Lower leg skin (tissue), 3 donors: ENCODE results near the gene CEP104.

Experiments used
- POLR2A ChIP-seq, 2 donors: fragments of 450-650 bp; IDR thresholded peaks; one replicate each; pipeline ENCODE4 v1.6.1; 2016 to 2017; ENCODE audit warnings: antibody characterized with exemption in 2 of 2, mild to moderate bottlenecking in 1 of 2, moderate library complexity in 1 of 2
- TF ChIP-seq, protein P1 (sequence below), 3 donors: fragments of 450-650 bp; IDR thresholded peaks; one replicate each; pipeline ENCODE4 v1.5.1; 2016; ENCODE audit warnings: antibody characterized with exemption in 3 of 3, mild to moderate bottlenecking in 3 of 3, moderate library complexity in 2 of 3

DNA sequence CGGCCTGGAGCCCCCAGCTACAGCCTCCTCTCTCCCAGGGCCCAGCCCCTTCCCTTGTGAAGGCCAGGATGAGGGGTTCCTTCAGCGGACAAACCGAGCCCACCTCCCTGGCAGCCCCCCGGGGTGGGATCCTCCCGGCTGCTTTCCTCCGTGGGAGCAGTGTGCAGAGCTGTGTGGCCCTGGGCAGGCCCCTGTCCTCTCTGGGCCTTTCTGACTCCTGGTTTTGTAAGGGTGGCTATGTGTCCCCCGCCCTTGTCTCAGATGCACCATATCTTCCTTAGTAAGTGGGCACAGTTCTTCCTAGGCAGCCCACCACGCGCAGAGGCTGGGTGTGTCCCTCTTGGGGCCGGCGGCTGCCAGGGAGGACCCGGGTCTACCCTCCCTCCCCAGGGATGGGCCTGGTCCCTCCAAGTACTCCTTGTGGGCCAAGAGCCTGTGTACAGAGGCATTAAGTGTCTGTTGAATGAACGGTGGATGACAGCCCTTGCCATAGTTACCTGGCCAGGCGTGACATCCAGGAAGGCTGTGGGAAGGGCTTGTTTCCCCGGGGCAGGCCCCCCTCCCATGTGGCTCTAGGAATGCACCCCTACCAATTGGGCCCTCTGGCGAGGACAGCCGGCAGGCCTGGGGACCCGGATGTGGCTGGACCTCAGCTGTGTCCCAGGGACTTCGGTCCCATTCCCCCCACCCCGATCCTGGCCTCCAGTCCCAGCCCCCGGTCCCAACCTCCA lies 80.6 kb downstream of the CEP104 start:
- TF ChIP-seq, protein P1, sequence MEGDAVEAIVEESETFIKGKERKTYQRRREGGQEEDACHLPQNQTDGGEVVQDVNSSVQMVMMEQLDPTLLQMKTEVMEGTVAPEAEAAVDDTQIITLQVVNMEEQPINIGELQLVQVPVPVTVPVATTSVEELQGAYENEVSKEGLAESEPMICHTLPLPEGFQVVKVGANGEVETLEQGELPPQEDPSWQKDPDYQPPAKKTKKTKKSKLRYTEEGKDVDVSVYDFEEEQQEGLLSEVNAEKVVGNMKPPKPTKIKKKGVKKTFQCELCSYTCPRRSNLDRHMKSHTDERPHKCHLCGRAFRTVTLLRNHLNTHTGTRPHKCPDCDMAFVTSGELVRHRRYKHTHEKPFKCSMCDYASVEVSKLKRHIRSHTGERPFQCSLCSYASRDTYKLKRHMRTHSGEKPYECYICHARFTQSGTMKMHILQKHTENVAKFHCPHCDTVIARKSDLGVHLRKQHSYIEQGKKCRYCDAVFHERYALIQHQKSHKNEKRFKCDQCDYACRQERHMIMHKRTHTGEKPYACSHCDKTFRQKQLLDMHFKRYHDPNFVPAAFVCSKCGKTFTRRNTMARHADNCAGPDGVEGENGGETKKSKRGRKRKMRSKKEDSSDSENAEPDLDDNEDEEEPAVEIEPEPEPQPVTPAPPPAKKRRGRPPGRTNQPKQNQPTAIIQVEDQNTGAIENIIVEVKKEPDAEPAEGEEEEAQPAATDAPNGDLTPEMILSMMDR (IDR thresholded peaks at IDR 0.05), result no peak
- no peak for TF ChIP-seq POLR2A (IDR thresholded peaks at IDR 0.05)
